HG03575 (cell line): Measurements from ENCODE around the gene RTEL1.

ENCODE experiments used
- ATAC-seq: cut with Tn5 transposase; IDR thresholded peaks from one replicate; pipeline ENCODE4 v1.9.1; 2021; ENCODE audit not compliant: unreplicated experiment, insufficient number of reproducible peaks, low FRiP score; ENCODE audit errors: extremely low read depth

The RTEL1 gene

DNA sequence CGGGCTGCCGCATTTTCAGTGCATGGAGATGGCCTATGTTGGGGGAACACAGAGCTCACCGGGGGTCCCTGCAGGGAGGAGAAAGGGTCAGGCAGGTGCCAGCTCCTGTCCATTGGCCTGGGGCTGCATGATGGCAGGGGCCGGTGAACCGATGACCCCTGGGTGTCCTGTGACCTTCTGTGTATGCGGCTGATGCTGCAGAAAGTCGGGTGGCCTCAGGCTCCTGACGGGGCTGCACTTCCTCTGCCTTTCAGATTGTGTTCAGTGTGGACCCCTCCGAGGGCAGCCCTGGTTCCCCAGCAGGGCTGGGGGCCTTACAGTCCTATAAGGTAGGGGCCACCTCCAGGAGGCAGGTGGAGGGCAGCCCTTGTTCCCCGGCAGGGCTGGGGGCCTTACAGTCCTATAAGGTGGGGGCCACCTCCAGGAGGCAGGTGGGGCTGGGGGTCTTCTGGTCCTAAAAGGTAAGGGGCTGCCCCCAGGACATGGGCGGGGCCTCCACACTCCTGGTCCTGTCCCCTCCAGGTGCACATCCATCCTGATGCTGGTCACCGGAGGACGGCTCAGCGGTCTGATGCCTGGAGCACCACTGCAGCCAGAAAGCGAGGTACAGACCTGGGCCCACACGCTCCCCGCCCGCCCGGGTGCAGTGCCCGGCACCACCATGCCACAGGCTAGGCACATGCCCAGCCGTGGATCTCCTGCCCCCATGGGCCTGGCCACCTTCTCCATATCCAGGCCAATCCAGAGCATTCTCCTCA, 27.3 kb downstream of the RTEL1 start:
- ATAC-seq, result no peak

DNA sequence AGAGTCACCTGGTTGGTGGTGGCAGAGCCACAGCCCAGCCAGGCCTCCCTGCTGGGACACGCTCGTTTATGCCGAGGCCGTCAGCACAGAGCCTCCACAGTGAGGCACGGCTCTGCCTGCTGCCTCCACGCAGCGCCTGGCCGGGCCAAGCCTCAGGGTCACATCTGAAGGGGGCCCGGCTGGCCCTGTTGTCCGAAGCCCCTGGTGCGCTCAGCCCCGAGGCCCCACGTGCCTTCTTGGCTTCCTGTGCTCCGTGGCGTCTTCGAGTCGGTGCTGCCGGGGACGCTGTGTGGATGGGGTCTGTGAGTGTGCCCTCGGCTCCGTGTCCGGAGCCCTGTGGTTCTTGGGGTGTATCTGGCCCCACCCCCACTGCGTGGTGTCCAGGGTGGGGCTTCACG, 28.0 kb downstream of the RTEL1 start:
- ATAC-seq, result no peak

DNA sequence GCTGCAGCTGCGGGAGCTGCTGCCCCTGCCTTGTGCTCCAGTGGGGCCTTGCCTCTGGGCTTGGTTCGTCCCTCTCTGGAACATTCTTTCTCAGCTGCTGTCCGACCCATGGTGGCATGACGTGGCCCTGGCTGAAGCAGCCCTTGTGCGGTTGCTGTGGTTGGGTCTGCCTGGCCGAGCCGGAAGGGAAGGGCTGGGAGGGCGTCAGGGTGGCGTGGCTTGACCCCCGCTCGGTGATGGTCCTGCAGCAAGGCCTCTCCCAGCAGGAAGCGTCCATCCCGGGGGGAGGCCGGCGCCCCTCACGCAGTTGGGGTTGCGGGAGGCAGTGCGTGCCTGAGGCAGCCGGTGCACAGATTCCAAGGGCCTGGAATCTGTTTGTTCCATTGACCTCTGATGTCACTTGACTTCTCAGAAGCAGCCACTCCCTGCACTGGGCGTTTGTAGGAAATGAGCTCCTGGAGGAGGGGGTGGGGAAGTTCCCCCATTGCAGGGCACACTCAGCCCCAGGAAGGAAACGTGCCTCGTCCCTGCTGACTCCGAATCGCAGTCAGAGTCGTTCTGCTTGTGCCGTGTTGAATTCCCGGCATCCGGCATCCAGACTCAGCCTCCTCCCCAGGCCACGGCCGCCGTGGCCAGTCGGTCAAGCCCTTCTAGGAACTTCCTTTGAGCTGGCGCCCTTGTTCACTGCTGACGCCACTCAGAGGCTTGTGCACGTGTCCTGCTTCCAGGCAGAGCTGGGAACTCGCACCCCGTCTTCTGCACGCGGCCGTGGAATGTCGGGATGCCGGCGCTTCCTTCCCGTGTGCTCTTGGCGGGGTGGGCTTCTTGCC, 28.6 kb downstream of the RTEL1 start:
- no peak for ATAC-seq

DNA sequence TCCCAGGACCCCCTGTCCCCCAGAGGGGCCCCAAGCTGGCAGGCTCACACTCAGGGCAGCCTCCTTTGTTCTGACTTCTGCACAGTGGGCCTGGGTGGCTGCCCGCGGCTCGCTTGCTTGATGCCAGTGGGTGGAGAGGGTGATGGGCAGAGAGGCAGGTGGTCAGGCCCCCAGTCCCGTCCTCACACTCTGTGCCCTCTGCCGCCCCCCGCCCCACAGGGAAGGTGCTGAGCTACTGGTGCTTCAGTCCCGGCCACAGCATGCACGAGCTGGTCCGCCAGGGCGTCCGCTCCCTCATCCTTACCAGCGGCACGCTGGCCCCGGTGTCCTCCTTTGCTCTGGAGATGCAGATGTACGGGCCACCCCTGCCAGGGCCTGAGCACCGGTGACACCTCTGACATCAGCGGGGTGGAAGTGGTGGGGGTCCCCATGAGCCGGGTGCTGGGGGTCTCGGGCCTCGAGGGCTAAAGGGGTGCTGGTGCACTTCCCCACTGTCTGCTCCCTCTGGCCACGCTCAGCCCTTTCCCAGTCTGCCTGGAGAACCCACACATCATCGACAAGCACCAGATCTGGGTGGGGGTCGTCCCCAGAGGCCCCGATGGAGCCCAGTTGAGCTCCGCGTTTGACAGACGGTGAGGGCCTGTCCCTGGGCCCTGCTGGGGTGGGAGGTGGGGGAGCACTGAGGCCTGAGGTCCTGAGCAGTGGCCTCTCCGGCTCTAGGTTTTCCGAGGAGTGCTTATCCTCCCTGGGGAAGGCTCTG, 29.5 kb downstream of the RTEL1 start:
- no peak for ATAC-seq

DNA sequence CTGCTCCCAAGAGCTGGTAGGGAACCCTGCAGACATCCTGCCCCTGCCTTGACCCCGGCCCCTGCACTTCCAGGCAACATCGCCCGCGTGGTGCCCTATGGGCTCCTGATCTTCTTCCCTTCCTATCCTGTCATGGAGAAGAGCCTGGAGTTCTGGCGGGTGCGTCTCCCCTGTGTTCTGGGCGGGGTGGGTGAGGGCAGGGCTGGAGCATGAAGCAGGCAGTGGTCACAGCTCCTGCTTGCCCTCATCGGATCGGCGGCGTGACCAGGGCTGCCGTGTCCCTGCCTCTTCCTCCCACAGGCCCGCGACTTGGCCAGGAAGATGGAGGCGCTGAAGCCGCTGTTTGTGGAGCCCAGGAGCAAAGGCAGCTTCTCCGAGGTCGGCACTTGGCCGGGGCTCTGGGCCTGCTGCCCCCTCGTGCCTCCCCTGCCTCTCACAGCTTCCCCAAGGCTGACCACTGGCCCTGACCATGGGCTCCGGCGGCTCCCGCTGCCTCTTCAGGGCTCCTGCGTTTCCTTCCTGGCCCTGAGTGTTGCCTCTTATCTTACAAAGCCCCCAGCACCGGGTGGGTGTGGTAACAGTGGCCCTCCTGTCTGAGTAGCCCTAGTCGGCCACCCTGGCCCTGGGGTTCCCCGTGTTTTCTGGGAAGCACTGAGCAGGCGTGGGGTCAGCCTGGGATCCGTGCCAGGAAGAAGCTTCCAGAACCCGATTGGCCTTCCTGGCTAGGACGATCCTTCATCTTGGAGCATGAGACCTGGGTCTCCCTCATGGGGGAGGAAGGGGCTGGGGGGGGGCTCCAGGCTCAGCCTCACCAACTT, 30.3 kb downstream of the RTEL1 start:
- ATAC-seq, result no peak

DNA sequence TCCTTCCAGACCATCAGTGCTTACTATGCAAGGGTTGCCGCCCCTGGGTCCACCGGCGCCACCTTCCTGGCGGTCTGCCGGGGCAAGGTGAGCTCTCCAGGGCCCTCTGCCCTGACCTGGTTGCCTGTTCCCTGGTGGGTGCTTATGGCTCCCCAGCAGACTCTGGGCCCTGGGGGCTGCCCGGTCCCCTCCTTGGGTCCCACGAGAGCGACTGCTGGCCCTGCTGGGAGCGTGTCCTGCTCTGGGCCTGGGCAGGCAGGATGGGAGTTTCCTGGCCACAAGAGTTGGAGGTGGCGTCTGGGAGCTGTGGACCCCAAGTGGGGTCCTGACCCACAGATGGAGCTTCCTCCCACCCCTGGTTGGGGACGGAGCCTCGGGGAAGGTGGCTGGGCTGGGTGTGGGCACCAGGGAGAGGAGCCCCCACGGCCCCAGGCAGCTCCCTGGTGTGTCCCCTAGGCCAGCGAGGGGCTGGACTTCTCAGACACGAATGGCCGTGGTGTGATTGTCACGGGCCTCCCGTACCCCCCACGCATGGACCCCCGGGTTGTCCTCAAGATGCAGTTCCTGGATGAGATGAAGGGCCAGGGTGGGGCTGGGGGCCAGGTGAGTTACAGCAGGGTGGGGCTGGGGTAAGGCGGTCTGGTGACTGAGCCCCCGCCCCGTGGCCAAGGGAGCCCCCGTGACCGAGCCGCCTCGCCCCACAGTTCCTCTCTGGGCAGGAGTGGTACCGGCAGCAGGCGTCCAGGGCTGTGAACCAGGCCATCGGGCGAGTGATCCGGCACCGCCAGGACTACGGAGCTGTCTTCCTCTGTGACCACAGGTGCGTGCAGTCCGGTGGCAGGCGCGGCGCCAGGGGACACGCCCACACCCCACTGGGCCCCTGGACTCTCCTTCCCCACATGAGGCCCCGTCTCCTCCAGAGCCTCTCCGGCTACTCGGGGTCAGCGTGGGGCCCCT, 31.2 kb downstream of the RTEL1 start:
- no peak for ATAC-seq

DNA sequence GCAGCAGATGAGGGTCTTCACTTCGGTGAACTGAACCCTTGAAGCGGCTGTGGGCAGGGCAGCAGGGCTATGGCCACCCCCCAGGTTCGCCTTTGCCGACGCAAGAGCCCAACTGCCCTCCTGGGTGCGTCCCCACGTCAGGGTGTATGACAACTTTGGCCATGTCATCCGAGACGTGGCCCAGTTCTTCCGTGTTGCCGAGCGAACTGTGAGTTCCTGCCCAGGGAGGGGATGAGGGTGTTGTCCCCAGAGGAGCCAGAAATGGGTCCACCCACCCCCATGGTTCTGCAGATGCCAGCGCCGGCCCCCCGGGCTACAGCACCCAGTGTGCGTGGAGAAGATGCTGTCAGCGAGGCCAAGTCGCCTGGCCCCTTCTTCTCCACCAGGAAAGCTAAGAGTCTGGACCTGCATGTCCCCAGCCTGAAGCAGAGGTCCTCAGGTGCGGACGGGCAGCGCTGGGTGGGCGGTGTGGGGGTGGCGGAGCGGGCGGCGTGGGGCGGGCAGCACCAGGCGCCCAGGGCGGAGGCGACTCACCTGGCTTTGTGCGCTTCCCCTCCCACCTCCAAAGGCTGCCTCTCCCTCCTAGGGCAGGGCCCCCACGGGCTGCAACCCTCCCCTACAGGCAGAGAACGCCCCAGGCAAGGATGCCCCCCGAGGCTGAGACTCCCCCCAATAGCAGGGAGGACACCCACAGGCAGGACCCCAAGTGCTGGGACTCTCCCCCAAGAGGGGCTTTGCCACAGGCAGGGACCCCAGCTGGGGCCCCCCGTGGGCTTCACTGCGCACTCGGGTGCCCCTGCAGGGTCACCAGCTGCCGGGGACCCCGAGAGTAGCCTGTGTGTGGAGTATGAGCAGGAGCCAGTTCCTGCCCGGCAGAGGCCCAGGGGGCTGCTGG, 32.1 kb downstream of the RTEL1 start:
- no peak for ATAC-seq

DNA sequence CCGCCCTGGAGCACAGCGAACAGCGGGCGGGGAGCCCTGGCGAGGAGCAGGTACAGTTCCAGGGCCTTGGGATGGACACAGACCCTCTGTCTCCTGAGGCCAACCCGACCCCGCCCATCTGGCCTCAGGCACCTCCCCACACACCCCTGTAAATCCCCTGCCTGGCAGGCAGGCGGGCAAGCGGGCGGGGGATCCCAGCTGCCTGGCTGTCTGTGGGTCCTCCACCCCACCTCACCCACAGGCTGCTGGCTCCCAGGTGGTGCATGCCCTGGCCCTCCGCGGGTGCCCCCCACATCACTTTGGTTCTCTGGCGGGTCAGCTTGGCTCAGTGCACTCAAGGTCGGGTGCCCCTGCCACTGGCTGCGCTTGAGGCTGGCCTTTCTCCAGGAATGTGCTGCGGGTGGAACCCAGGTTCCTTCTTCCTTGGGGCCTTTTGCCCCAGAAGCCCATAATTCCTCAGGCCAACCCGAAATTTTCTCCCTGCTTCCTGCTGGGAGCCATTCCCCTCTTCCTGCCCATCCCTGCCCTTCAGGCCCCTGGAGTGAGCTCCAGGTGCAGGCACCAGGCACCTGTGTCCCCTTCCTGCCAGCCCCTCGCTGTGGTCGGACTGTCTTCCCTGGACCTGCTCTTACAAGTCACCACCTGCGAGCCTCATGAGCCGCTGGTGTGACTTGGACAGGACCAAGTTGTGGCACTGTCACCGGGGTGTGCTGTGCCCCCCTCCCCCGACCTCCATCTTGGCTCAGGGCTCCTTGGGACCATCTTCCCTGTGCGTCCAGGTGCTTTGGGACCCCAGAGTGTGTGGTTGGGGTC, 33.0 kb downstream of the RTEL1 start:
- ATAC-seq, result no peak

DNA sequence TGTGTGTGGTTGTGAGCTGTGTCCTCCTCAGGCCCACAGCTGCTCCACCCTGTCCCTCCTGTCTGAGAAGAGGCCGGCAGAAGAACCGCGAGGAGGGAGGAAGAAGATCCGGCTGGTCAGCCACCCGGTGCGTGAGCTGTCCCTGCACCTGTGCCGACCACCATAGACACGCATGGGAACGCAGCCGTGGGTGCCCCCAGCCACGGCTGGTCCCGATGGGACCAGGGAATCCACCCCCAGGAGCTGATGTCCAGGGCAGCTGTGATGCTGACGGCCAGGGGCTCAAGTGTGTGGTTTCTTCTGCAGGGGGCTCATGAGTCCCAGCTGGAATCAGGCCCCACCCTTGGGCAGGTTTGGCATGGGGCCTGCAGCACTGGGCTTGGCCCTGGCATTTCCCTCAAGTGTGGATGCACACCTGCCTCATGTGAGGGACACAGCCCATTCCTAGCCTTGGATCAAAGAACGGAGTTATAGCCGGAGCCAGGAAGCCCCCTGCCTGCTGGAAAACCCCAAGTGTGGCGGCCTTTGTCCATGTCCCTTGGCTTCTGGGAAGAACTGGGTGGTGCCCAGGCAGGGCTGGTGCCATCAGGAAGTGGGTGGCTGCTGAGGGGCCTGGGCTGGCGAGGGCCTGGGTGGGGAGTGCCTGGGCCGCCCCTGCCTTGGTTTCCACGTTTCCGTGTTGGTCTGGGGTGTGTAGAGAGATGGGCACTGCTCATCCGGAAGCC, 33.8 kb downstream of the RTEL1 start:
- no peak for ATAC-seq

DNA sequence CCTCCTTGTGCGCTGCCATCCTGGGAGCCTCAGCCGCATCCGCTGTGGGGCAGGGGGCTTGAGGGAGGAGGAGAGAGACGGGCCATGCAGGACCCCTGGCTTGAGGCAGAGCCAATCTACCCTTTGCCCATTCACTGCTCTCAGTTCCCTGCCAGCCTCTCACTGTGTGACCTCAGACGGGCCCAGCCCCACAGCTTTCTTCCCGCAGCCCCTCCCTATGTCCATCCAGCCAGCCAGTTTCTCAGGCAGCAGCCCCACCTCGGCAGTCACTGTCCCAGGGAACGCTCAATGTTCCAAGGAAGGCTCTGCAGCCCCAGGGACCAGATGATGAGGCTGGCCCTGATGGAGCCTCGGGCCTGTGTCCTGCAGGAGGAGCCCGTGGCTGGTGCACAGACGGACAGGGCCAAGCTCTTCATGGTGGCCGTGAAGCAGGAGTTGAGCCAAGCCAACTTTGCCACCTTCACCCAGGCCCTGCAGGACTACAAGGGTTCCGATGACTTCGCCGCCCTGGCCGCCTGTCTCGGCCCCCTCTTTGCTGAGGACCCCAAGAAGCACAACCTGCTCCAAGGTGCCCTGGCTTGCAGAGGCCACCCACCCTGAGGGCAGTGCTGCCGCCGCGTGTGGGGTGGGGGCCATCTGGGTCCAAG, 34.4 kb downstream of the RTEL1 start:
- ATAC-seq, result no peak

DNA sequence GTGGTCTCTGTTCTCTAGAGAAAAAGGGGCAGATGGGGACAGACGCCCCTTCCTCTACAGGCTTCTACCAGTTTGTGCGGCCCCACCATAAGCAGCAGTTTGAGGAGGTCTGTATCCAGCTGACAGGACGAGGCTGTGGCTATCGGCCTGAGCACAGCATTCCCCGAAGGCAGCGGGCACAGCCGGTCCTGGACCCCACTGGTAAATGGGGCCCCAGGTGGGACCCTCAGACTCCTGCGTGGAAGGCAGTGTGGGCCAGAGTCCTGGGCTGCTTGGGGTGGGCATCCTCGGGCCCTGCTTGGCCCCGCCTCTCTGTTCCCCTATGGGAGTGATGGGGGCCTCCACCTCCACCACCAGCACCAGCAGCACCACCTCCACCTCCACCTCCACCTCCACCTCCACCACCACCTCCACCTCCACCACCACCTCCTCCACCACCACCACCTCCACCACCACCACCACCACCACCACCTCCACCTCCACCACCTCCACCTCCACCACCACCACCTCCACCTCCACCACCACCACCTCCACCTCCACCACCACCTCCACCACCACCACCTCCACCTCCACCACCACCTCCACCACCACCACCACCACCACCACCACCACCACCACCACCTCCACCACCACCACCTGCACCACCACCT, 35.1 kb downstream of the RTEL1 start:
- no peak for ATAC-seq

DNA sequence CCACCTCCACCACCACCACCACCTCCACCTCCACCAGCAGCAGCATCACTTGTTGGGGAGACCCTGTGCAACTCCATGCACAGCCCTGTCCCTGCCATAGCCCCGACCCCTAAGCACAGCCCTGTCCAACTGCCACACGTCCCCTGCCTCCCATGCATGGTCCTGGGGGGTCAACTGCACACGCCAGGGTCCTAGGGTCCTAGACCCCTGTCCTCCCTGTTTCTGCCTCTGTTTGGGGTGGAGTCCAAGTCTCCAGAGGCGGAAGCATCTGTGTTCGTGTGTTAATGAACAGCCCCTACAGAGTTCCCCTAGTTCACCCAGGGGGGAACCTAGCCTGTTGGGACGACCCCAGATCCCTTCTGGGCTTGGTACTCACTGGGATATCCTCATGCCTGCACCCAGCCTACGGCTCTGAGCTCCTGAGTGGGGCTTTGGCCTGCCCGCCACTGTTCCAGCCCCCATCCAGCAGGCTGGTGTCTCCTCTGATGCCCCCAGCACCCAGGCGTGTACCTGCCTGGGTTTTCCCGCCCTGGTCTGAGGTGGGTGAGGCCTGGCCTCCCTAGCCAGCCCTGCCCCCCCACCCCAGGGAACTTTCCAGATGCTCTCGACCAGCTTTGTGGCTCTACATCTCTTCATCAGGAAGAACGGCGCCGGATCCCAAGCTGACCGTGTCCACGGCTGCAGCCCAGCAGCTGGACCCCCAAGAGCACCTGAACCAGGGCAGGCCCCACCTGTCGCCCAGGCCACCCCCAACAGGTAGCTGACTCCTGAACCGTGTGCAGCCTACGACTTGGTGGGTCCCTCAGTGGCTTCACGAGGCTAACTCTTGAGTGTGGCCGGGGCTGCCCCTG, 35.8 kb downstream of the RTEL1 start:
- no peak for ATAC-seq

DNA sequence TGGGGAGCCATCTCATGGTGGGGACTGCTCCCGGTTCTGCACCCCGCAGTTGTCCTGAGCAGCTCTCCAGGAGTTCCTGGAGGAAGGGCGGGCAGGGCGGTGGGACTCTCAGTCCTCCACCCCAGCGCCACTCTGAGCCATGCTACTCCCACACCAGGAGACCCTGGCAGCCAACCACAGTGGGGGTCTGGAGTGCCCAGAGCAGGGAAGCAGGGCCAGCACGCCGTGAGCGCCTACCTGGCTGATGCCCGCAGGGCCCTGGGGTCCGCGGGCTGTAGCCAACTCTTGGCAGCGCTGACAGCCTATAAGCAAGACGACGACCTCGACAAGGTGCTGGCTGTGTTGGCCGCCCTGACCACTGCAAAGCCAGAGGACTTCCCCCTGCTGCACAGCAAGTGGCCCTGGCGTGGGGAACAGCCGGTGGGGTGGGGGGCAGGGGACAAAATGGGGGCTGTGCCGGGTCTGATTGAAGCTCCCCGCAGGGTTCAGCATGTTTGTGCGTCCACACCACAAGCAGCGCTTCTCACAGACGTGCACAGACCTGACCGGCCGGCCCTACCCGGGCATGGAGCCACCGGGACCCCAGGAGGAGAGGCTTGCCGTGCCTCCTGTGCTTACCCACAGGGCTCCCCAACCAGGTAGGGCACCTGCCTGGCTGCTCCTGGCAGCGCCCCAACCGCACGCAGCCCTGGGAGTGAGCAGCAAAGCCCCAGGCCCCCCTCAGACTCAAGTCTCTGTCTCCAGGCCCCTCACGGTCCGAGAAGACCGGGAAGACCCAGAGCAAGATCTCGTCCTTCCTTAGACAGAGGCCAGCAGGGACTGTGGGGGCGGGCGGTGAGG, 36.7 kb downstream of the RTEL1 start:
- ATAC-seq, result no peak
